ENCODE measurements around the gene KCNH2. TPM values are rescaled to one million over a fixed set of nuclear protein-coding genes. Genes with fewer than 3 reads are reported as not detected.

KCNH2 gene
- polyA plus RNA-seq, 1 of the 3 experiments (the other 2 are of a cell fraction), result 2.2 TPM

GRCh38 chr7:150949564-150949963 lies 28.6 kb downstream of the KCNH2 start:
- Histone ChIP-seq H3K4me2 (peak overlapping the region; percentile 24; the same call in 1 of the 2 replicates), H4K20me1 (ENCODE audit: insufficient read depth) (no peaks in the 10 kb centered on the region), H3K4me1 (ENCODE audit: control insufficient read depth in 1 of 2, insufficient read depth in 2 of 2, low read depth in 1 of 2, low read length in 1 of 2) (peaks cover 0 to 92% of the 10 kb centered on the region in 2 experiments; a peak in 2 of 4 replicates), H3F3A (replicated peaks; ENCODE audit: insufficient read depth) (no peaks in the 10 kb centered on the region), H3K9me2 (no peaks in the 10 kb centered on the region), H3K4me3 (ENCODE audit: low read depth in 2 of 2, low read length in 1 of 2) (no peak overlapping the region), H3K27me3 (ENCODE audit: insufficient read depth) (peaks cover 6% of the 10 kb centered on the region; the same call in 1 of the 2 replicates), H3K9me3 (no peaks in the 10 kb centered on the region), H3K79me2 (ENCODE audit: insufficient read depth) (no peaks in the 10 kb centered on the region), H3K27ac (ENCODE audit: low read depth in 2 of 2, low read length in 1 of 2) (peak overlapping the region in 1 of 2 experiments; percentile 89; a peak in 2 of 4 replicates), H3K9ac (no peak overlapping the region), H2AFZ (ENCODE audit: low read depth) (no peak overlapping the region), H3K36me3 (replicated peaks in 1 of 2; ENCODE audit: control insufficient read depth in 1 of 2, insufficient read depth in 2 of 2, low read length in 1 of 2) (no peaks in the 10 kb centered on the region)
- 35% methylated on average over 4 of the region's 4 CpGs for WGBS (ENCODE audit: low lambda C conversion rate)
- ChIA-PET CTCF (interaction anchor here (0.7 to 6.6 kb wide), 13 partner anchors 8 to 162 kb away, joined by 3 to 84 read pairs (median 4); no protein-coding TSS in a partner anchor), POLR2A (interaction anchor here (0.7 to 1.6 kb wide), 9 partner anchors 11 to 48 kb away, joined by 3 to 9 read pairs (median 4); no protein-coding TSS in a partner anchor)
- DNase-seq, result peak; percentile 88
- TF ChIP-seq ELF1 (IDR thresholded peaks at IDR 0.05) (no peak), RXRA (IDR thresholded peaks at IDR 0.05; ENCODE audit: borderline replicate concordance, low read depth) (no peak), FOXJ3 (CRISPR knock-in tag; IDR thresholded peaks at IDR 0.05) (peak; percentile 67; the same call in 1 of the 2 replicates), REST (IDR thresholded peaks at IDR 0.05; ENCODE audit: low read depth, low read length) (no peak), TAF1 (IDR thresholded peaks at IDR 0.05; ENCODE audit: borderline replicate concordance, low read depth, low read length) (no peak), RCOR1 (IDR thresholded peaks at IDR 0.05; ENCODE audit: low read length) (0 out of 2 replicates have a peak, but pooled peaks have one; percentile 17), FOXM1 (IDR thresholded peaks at IDR 0.05; ENCODE audit: low read depth) (no peak), SIN3A (IDR thresholded peaks at IDR 0.05; ENCODE audit: borderline replicate concordance, low read depth, low read length) (no peak), GABPA (IDR thresholded peaks at IDR 0.05; ENCODE audit: low read depth) (no peak), JUND (IDR thresholded peaks at IDR 0.05) (no peak), RAD21 (IDR thresholded peaks at IDR 0.05; ENCODE audit: low read length) (peak; percentile 20), EZH2phosphoT487 (IDR thresholded peaks at IDR 0.05; ENCODE audit: borderline replicate concordance, low read depth) (no peak), YY1 (IDR thresholded peaks at IDR 0.05; ENCODE audit: low read depth) (no peak), FOSL2 (IDR thresholded peaks at IDR 0.05; ENCODE audit: borderline replicate concordance, low read depth) (no peak), GATA2 (CRISPR knock-in tag; IDR thresholded peaks at IDR 0.05) (no peak), MXI1 (IDR thresholded peaks at IDR 0.05; ENCODE audit: low read depth, low read length) (peak; percentile 95), TEAD4 (IDR thresholded peaks at IDR 0.05; ENCODE audit: borderline replicate concordance, insufficient read depth) (no peak), ZBTB33 (IDR thresholded peaks at IDR 0.05; ENCODE audit: borderline replicate concordance, low read depth) (no peak), CTCF (IDR thresholded peaks at IDR 0.05) (no peak), USF1 (IDR thresholded peaks at IDR 0.05; ENCODE audit: borderline replicate concordance, low read depth) (no peak), USF2 (IDR thresholded peaks at IDR 0.05; ENCODE audit: borderline replicate concordance, low read depth, low read length) (no peak), RFX5 (IDR thresholded peaks at IDR 0.05; ENCODE audit: low read length) (no peak), PBX3 (IDR thresholded peaks at IDR 0.05) (no peak), POLR2AphosphoS5 (IDR thresholded peaks at IDR 0.05; ENCODE audit: low read depth, low read length) (no peak)
